Adipose tissue (tissue), 3 donors: ENCODE results near the gene MKNK2. TPM values are rescaled to one million over a fixed set of nuclear protein-coding genes. Genes with fewer than 3 reads are reported as not detected.

Experiments used
- H3K27ac ChIP-seq: one replicate; pipeline ENCODE4 v1.5.1; 2013; ENCODE audit warnings: low read depth, low read length
- WGBS, 3 donors: extraction: QIAGEN DNeasy Blood & Tissue Kit; methylation state at CpG; one replicate each; pipeline ENCODE4 v1.1.7; 2013; 5-methylcytosine and 5-hydroxymethylcytosine counted together
- polyA plus RNA-seq, 3 donors: library from polyadenylated mRNA; stranded (reverse); fragments of 200-250 nt; gene quantifications; one replicate each; pipeline ENCODE4 v1.2.3, GENCODE V29; 2013
- donor health status: healthy with polysubstance abuse.
- donor health status: Bipolar disorder and iron deficiency.
- donor health status: healthy.

MKNK2 gene
- polyA plus RNA-seq, 3 donors, result 175 to 226 (median 190) TPM

DNA sequence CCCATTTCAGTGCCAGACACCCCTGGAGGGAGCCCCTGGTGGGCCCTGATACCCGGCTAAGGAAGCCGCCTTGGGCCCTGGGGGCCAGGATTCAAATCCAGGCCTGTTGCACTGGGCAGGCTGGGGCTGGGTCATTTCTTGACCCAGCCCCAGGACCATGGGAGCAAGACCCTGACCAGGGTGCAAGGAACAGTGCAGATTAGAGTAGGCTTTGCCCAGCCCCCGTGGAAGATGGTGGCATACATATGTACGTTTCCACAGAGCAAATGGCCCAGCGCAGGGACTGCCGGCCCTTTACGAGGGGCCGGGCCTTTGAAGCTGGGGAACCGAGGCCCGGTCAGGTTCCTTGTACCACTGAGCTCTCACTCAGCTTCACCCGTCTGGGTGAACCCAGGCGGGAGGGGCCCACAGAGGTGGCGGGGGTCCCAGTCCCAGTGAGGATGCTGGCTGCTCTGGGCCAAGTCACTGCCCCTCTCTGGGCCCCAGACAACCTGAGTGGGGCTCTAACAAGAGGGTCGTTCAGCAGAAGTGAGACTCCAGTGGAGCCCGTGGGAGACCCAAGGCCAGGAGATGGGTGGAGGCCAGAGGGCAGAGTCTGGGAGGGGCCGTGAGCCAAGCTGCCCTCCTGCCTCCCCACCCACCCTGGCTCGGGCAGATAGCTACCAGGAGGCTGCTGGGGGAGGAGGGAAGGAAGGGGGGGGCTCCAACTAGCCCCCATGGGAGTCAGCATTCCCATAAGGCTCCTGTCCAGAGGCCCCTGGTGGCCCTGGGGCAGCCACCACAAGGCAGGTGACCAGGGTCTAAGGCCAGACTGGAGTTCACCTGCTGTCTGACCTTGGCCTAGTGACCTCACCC, 2.7 kb downstream of the MKNK2 start:
- no peak overlapping the region for H3K27ac ChIP-seq
- WGBS, 3 donors, result 42 to 73% (median 69%) methylated on average over 16 to 17 of the region's 17 CpGs

- WGBS, 3 donors, result 42 to 74% (median 73%) methylated on average over 20 to 22 of the region's 22 CpGs
- no peak overlapping the region for H3K27ac ChIP-seq
Measured at GRCh38 chr19:2047449-2048103, 3.5 kb downstream of the MKNK2 start.

DNA sequence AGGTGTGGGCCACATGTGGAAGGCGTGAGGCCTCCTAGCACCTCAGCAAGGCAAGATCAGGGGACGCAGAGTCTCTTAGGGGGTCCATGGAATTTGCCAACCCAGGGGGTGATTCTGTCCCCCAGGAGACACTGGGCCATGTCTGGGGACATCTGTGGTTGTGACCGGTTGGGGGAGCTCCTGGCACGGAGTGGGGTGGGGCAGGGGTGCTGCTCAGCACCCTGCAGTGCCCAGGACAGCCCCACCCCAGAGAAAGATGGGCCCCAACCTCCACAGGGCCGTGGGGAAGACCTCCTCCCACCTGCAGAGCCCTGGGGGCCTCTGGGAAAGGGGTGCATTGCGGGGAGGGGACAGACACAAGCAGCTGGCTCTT, 4.0 kb downstream of the MKNK2 start:
- H3K27ac ChIP-seq, result no peak overlapping the region
- 48 to 83% (median 81%) methylated on average over 6 of the region's 6 CpGs for WGBS, 3 donors

DNA sequence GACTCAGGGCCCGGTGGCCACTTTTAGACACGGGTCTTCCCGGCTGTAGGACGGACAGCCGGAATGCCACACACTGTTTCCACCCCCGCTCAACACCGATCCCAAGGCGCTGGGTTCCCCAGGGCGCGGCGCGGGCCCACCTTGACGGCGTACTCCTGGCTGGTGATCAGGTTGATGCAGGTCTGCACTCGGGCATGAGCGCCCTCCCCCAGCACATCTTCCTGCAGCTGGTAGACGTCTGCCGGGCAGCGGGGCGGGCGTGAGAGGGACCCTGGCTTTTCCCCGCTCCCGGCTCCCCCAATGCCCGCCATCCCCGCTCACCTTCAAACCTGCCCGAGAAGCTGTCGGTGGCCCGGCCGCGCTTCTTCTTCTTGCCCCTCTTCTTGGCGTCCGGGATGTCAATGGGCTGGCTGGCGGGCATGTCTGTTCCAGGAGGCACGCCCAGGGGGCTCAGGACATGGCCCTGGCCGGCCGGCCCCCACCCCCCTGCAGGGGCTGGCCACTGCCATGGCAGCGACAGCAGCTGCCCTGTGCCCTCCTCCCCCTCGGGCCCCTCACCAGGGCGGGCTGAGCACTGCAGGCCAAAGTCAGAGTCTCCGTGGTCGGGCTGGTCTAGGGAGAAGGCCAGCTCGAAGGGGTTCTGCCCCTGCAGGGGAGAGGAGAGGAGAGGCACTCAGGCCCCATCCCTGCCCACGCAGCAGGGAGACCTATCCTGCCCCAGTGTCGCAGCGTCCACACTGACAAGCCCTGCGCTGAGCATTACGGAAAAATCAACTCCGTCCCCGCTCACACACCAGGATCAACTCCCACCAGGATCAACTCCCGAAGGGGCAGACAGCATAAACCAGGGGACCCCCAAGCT, 4.8 kb downstream of the MKNK2 start:
- 81 to 92% (median 89%) methylated on average over 50 of the region's 50 CpGs for WGBS, 3 donors
- no peak overlapping the region for H3K27ac ChIP-seq

- WGBS, 3 donors, result 40 to 64% (median 54%) methylated on average over 14 of the region's 14 CpGs
- no peak overlapping the region for H3K27ac ChIP-seq
Measured at GRCh38 chr19:2045501-2046045, 5.5 kb downstream of the MKNK2 start.

GRCh38 chr19:2044709-2045500, 6.1 kb downstream of the MKNK2 start:
- 73 to 87% (median 75%) methylated on average over 18 of the region's 18 CpGs for WGBS, 3 donors
- no peak overlapping the region for H3K27ac ChIP-seq

GRCh38 chr19:2043961-2044708, 6.9 kb downstream of the MKNK2 start:
- 74 to 88% (median 75%) methylated on average over 9 to 11 of the region's 11 CpGs for WGBS, 3 donors
- H3K27ac ChIP-seq, result no peak overlapping the region

DNA sequence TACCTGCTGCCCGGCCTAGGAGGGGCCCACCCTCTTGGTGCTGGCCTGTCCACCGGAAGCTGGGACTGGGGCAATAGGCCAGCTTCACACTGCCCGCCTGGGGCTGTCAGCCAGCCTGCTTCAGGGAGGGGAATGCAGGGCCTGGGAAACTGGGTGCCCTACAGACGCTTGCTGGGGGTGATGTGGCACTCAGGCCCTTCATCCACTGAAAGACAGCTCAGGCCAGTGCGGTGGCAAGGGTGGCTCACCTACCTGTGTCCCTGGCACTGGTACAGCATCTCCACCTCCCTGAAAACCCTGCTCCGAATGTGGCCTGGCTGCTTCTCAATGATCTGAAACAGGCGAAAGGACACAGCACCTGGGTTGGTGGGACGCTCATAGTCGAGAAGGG, 7.8 kb downstream of the MKNK2 start:
- WGBS, 3 donors, result 51 to 77% (median 74%) methylated on average over 9 of the region's 9 CpGs
- no peak overlapping the region for H3K27ac ChIP-seq

GRCh38 chr19:2042485-2043250, 8.4 kb downstream of the MKNK2 start:
- WGBS, 3 donors, result 27 to 39% (median 37%) methylated on average over 27 to 29 of the region's 29 CpGs
- H3K27ac ChIP-seq, result no peak overlapping the region

DNA sequence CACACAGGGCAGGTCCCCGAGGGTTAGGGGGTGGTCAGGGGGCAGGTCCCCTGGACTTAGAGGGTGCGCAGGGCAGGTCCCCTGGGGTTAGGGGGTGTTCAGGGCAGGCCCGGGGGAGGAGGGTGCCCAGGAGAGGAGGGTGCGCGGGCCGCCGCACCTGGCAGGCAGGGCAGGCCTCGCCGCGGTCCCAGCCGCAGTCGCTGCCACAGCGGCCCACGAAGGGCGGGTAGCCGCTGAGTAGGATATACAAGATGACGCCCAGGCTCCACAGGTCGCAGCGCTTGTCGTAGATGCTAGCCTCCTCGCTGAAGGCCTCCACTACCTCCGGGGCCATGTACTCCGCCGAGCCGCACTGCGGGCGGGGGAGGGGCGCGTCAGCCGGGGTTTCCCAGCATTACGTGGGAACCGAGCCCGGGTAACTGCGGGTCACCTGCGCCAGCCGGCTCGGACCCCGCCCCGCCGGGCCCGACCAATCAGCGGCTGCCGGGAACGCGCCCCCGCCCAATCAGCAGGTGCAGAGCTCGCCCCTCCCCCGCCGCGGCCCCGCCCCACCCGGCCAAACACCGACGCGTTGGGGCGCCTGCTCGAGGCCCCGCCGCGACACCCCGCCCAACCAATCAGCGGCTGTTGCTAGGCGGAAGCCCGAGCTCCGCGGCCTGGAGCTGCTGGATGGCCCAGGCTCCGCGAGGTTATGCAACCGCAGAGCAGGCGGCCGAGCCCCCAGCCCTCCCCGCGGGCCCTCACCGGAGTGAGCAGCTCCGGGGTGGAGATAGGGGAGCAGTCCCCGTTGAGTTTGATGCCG, 9.2 kb downstream of the MKNK2 start:
- no peak overlapping the region for H3K27ac ChIP-seq
- 8 to 27% (median 23%) methylated on average over 67 to 77 of the region's 77 CpGs for WGBS, 3 donors

DNA sequence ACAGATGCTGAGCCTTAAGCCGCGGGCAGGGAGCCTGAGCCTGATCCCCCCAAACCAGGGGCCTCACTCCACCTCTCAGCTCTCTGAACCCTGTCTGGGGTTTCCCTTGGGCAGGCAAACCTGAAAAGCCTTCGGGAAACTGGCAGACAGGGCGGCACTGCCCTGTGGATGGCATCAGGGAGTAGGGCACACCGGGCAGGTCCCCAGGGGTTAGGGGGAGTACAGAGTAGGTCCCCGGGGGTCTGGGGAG, 9.7 kb downstream of the MKNK2 start:
- H3K27ac ChIP-seq, result no peak overlapping the region
- WGBS, 3 donors, result 50 to 79% (median 78%) methylated on average over 6 of the region's 6 CpGs

- H3K27ac ChIP-seq, result no peak overlapping the region
- WGBS, 3 donors, result 88 to 92% (median 89%) methylated on average over 28 of the region's 28 CpGs
Measured at GRCh38 chr19:2040647-2041432, 10.2 kb downstream of the MKNK2 start.

DNA sequence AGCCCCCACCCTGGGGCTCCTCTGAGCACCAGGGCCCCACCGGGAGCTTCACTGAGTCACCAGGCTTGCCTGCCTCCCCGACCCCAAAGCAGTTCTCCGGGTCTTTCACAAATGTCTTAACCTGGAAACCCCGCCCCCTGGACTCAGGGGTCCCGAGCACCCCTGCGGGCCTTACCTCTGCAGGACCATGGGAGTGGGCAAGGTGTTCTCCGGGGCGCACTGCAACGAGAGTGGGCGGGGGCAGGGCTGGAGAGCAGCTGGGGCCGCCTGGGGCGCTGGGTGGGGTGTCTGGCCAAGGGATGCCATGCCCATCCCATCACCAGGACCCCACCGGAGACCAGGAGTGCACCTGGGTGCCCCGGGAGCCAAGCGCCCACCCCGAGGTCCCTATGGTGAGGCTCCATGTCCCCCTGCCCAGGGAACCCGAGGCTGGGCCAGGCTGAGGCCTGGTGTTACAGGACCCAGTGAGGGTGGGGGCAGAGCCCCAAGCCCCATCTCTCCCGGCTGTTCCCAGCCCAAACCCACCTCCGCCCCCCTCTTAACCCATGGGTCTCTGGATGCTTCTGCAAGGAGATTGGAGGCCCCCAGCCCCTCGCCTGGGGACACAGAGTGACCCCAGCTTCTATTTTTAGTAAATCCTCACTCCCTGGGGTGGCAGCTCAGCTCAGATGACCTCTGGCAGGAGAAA, 10.9 kb downstream of the MKNK2 start:
- 84 to 87% (median 86%) methylated on average over 17 to 20 of the region's 20 CpGs for WGBS, 3 donors
- no peak overlapping the region for H3K27ac ChIP-seq

- 81 to 86% (median 82%) methylated on average over 30 of the region's 30 CpGs for WGBS, 3 donors
Measured at GRCh38 chr19:2039089-2039958, 11.7 kb downstream of the MKNK2 start.

More at GRCh38 chr19:2039089-2039958, 11.7 kb downstream of the MKNK2 start:
- no peak overlapping the region for H3K27ac ChIP-seq
